ENCODE data around the gene MUC6.

DNA sequence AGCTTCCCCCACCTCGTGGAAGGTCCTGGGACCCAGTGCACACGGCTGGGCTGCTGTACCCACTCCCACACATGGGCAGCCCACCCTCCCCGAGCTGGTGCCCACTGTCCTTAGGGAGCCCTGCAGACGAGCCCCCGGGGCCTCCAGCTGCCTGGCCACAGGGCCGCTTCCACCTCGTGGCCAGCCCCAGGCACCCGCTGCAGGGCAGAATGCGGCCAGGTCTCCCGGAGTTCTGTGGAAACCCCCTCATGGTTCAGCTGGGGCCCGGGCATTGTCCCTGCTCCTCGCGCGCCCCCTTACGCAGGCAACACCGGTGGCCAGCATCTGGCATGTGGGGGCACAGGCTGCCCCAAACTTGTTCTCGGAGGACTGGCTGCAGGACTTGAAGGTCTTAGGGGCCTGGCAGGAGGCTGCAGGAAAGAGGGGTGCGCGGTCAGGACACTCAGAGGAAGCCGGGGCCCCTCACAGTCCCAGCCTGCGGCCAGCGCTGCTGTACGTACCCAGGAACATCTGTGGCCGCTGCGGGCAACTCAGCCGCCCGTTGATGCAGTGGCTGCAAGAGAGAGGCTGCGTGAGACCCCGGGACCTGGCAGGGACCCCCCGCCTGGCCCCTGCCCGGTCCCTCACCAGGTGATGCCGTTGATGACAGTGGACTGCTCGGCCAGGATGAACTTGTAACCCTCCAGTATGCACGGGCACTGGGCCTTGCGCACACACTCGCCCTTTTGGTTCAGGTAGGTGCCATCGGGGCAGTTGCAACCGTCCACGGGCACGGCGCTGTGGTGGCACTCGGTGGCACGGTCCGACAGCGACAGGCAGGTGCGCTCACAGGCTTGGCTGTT, 9.7 kb downstream of the MUC6 start:
- TF ChIP-seq CTCF (IDR thresholded peaks at IDR 0.05 in 2 of 3, conservative IDR thresholded peaks at IDR 0.05 in 1 of 3; ENCODE audit: control insufficient read depth in 2 of 3, extremely low read depth in 1 of 3, insufficient read depth in 1 of 3, low read depth in 3 of 3, low read length in 3 of 3) (no peak), POLR2A (IDR thresholded peaks at IDR 0.05; ENCODE audit: low read depth, low read length) (no peak), EZH2 (IDR thresholded peaks at IDR 0.05; ENCODE audit: borderline replicate concordance, control insufficient read depth, low read depth, low read length) (no peak), PKNOX1 (IDR thresholded peaks at IDR 0.05) (no peak), EP300 (IDR thresholded peaks at IDR 0.05; ENCODE audit: borderline replicate concordance in 1 of 2, control insufficient read depth in 1 of 2, low read depth in 2 of 2, low read length in 2 of 2) (no peak), JUND (IDR thresholded peaks at IDR 0.05; ENCODE audit: low read depth, low read length) (no peak), MXI1 (IDR thresholded peaks at IDR 0.05; ENCODE audit: low read depth, low read length) (no peak), HCFC1 (IDR thresholded peaks at IDR 0.05; ENCODE audit: low read length) (no peak), ZBTB33 (IDR thresholded peaks at IDR 0.05) (no peak), MTA2 (IDR thresholded peaks at IDR 0.05; ENCODE audit: low read depth) (no peak), POLR2AphosphoS2 (IDR thresholded peaks at IDR 0.05; ENCODE audit: low read depth, low read length) (no peak)
- TF ChIP-seq, protein P1, sequence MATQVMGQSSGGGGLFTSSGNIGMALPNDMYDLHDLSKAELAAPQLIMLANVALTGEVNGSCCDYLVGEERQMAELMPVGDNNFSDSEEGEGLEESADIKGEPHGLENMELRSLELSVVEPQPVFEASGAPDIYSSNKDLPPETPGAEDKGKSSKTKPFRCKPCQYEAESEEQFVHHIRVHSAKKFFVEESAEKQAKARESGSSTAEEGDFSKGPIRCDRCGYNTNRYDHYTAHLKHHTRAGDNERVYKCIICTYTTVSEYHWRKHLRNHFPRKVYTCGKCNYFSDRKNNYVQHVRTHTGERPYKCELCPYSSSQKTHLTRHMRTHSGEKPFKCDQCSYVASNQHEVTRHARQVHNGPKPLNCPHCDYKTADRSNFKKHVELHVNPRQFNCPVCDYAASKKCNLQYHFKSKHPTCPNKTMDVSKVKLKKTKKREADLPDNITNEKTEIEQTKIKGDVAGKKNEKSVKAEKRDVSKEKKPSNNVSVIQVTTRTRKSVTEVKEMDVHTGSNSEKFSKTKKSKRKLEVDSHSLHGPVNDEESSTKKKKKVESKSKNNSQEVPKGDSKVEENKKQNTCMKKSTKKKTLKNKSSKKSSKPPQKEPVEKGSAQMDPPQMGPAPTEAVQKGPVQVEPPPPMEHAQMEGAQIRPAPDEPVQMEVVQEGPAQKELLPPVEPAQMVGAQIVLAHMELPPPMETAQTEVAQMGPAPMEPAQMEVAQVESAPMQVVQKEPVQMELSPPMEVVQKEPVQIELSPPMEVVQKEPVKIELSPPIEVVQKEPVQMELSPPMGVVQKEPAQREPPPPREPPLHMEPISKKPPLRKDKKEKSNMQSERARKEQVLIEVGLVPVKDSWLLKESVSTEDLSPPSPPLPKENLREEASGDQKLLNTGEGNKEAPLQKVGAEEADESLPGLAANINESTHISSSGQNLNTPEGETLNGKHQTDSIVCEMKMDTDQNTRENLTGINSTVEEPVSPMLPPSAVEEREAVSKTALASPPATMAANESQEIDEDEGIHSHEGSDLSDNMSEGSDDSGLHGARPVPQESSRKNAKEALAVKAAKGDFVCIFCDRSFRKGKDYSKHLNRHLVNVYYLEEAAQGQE (IDR thresholded peaks at IDR 0.05; ENCODE audit: low read depth, low read length), result no peak
